Muscle layer of colon (tissue), 2 donors: Measurements from ENCODE around the gene IGF2.
"Not testable (repeated sequence)": the region's sequence is repeated elsewhere in the genome, so short reads cannot be mapped to it uniquely, and the experiment has no call there.

ENCODE experiments used
- H3K27ac ChIP-seq: one replicate; pipeline ENCODE4 v1.7.0; 2013; ENCODE audit warnings: low read depth, mild to moderate bottlenecking, low read length, moderate library complexity
- H3K27me3 ChIP-seq, 2 donors: one replicate each; pipeline ENCODE4 v1.7.0; 2013; ENCODE audit warnings: low read length in 2 of 2, mild to moderate bottlenecking in 2 of 2; ENCODE audit not compliant: insufficient read depth in 2 of 2, control insufficient read depth in 1 of 2
- H3K36me3 ChIP-seq: one replicate; pipeline ENCODE4 v1.7.0; 2013; ENCODE audit warnings: mild to moderate bottlenecking, low read length; ENCODE audit not compliant: insufficient read depth
- H3K4me1 ChIP-seq: one replicate; pipeline ENCODE4 v1.7.0; 2013; ENCODE audit warnings: mild to moderate bottlenecking, low read length; ENCODE audit not compliant: insufficient read depth
- H3K4me3 ChIP-seq, 2 donors: one replicate each; pipeline ENCODE4 v1.7.0; 2013; ENCODE audit warnings: low read length in 2 of 2, low read depth in 1 of 2, mild to moderate bottlenecking in 1 of 2, moderate library complexity in 1 of 2
- H3K9ac ChIP-seq: one replicate; pipeline ENCODE4 v1.7.0; 2013; ENCODE audit warnings: low read length
- H3K9me3 ChIP-seq: one replicate; pipeline ENCODE4 v1.7.0; 2013; ENCODE audit warnings: mild to moderate bottlenecking, low read length
- donor health status: abdominal sarcoma.
- donor health status: Adenocarcinoma of cecum.

The IGF2 gene

GRCh38 chr11:2126520-2127085 lies 12.6 kb downstream of the IGF2 start:
- Histone ChIP-seq H3K27me3 (peaks cover 0 to 28% of the 10 kb centered on the region in 2 donors), H3K36me3 (no peaks in the 10 kb centered on the region), H3K4me3 (no peak overlapping the region), H3K9me3 (no peaks in the 10 kb centered on the region), H3K27ac (no peak overlapping the region), H3K9ac (no peak overlapping the region), H3K4me1 (no peaks in the 10 kb centered on the region)

- not testable (repeated sequence) for H3K9me3 ChIP-seq, H3K4me1 ChIP-seq, H3K36me3 ChIP-seq, H3K4me3 ChIP-seq, H3K27ac ChIP-seq, H3K9ac ChIP-seq
- peaks cover 0 to 33% of the 10 kb centered on the region in 2 donors for H3K27me3 ChIP-seq
Measured at GRCh38 chr11:2124736-2125484, 14.3 kb downstream of the IGF2 start.

GRCh38 chr11:2123628-2123960 lies 15.6 kb downstream of the IGF2 start:
- Histone ChIP-seq H3K27ac (no peak overlapping the region), H3K36me3 (no peaks in the 10 kb centered on the region), H3K27me3 (peaks cover 0 to 24% of the 10 kb centered on the region in 2 donors), H3K4me3 (no peak overlapping the region), H3K9me3 (no peaks in the 10 kb centered on the region), H3K4me1 (no peaks in the 10 kb centered on the region), H3K9ac (no peak overlapping the region)

- no peaks in the 10 kb centered on the region for H3K4me1 ChIP-seq
- H3K9ac ChIP-seq: no peak overlapping the region
- peaks cover 0 to 18% of the 10 kb centered on the region in 2 donors for H3K27me3 ChIP-seq
- H3K36me3 ChIP-seq: no peaks in the 10 kb centered on the region
- H3K27ac ChIP-seq: no peak overlapping the region
- H3K9me3 ChIP-seq: no peaks in the 10 kb centered on the region
- no peak overlapping the region for H3K4me3 ChIP-seq
Measured at GRCh38 chr11:2122907-2123627, 16.1 kb downstream of the IGF2 start.

- Histone ChIP-seq H3K4me1 (no peaks in the 10 kb centered on the region), H3K36me3 (no peaks in the 10 kb centered on the region), H3K27me3 (peaks cover 0 to 18% of the 10 kb centered on the region in 2 donors), H3K4me3 (no peak overlapping the region), H3K27ac (no peak overlapping the region), H3K9me3 (no peaks in the 10 kb centered on the region), H3K9ac (no peak overlapping the region)
Measured at GRCh38 chr11:2122222-2122906, 16.8 kb downstream of the IGF2 start.

- Histone ChIP-seq H3K9ac (no peak overlapping the region), H3K36me3 (no peaks in the 10 kb centered on the region), H3K4me3 (no peak overlapping the region), H3K9me3 (peaks cover 3% of the 10 kb centered on the region), H3K27ac (no peak overlapping the region), H3K27me3 (peaks cover 0 to 18% of the 10 kb centered on the region in 2 donors), H3K4me1 (no peaks in the 10 kb centered on the region)
Measured at GRCh38 chr11:2121227-2122130, 17.7 kb downstream of the IGF2 start.

- Histone ChIP-seq H3K4me1 (no peaks in the 10 kb centered on the region), H3K27me3 (peaks cover 0 to 18% of the 10 kb centered on the region in 2 donors), H3K9me3 (peaks cover 6% of the 10 kb centered on the region), H3K4me3 (no peak overlapping the region), H3K9ac (no peak overlapping the region), H3K27ac (no peak overlapping the region), H3K36me3 (no peaks in the 10 kb centered on the region)
Measured at GRCh38 chr11:2120359-2121100, 18.7 kb downstream of the IGF2 start.

- H3K36me3 ChIP-seq: no peaks in the 10 kb centered on the region
- no peaks in the 10 kb centered on the region for H3K4me1 ChIP-seq
- H3K9ac ChIP-seq: no peak overlapping the region
- no peak overlapping the region for H3K27ac ChIP-seq
- no peak overlapping the region for H3K4me3 ChIP-seq
- peaks cover 0 to 18% of the 10 kb centered on the region in 2 donors for H3K27me3 ChIP-seq
- peaks cover 6% of the 10 kb centered on the region for H3K9me3 ChIP-seq
Measured at GRCh38 chr11:2118677-2119076, 20.5 kb downstream of the IGF2 start.

- no peaks in the 10 kb centered on the region for H3K36me3 ChIP-seq
- H3K9me3 ChIP-seq: peaks cover 6% of the 10 kb centered on the region
- peaks cover 0 to 7% of the 10 kb centered on the region in 2 donors for H3K27me3 ChIP-seq
- no peak overlapping the region for H3K27ac ChIP-seq
- H3K4me1 ChIP-seq: no peaks in the 10 kb centered on the region
- no peak overlapping the region for H3K9ac ChIP-seq
- H3K4me3 ChIP-seq: no peak overlapping the region
Measured at GRCh38 chr11:2116680-2117079, 22.5 kb downstream of the IGF2 start.

GRCh38 chr11:2115308-2115707 lies 23.9 kb downstream of the IGF2 start:
- Histone ChIP-seq H3K27me3 (peaks cover 0 to under 1% of the 10 kb centered on the region in 2 donors), H3K4me1 (no peaks in the 10 kb centered on the region), H3K9me3 (peaks cover 6% of the 10 kb centered on the region), H3K4me3 (no peak overlapping the region), H3K9ac (no peak overlapping the region), H3K27ac (no peak overlapping the region), H3K36me3 (no peaks in the 10 kb centered on the region)
